ENCODE results near the gene PRAME.

DNA sequence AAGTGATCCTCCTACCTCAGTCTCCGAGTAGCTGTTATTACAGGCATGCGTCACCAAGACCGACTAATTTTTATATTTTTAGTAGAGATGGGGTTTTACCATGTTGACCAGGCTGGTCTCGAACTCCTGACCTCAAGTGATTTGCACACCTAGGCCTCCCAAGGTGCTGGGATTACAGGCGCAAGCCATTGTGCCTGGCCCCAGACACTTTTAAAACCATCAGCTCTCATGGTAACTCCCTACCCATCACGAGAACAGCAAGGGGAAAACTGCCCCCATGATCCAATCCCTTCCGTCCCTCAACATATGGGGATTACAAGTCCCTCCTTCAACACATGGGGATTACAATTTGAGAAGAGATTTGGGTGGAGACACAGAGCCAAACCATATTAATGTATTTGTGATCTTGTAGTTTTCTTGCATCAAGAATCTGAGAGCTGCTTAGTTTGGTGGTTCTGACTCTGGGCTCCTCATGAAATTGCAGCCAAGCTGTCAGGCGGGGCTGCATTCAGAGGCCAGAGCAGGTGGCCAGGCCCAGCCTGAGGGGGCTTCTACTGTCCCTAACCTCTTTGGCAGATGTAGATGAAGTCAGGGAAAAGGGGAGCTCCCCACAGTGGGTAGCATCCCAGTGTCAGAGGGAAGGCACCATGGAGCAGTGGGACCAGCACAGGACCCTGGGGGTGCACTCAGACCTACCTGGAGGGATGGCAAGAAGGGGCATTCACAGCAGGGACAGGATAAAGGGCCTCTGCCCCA lies 31.2 kb upstream of the PRAME start:
- TF ChIP-seq, protein P1, sequence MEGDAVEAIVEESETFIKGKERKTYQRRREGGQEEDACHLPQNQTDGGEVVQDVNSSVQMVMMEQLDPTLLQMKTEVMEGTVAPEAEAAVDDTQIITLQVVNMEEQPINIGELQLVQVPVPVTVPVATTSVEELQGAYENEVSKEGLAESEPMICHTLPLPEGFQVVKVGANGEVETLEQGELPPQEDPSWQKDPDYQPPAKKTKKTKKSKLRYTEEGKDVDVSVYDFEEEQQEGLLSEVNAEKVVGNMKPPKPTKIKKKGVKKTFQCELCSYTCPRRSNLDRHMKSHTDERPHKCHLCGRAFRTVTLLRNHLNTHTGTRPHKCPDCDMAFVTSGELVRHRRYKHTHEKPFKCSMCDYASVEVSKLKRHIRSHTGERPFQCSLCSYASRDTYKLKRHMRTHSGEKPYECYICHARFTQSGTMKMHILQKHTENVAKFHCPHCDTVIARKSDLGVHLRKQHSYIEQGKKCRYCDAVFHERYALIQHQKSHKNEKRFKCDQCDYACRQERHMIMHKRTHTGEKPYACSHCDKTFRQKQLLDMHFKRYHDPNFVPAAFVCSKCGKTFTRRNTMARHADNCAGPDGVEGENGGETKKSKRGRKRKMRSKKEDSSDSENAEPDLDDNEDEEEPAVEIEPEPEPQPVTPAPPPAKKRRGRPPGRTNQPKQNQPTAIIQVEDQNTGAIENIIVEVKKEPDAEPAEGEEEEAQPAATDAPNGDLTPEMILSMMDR (conservative IDR thresholded peaks at IDR 0.05; ENCODE audit: low read length) = no peak
- no peak for TF ChIP-seq EZH2phosphoT487 (IDR thresholded peaks at IDR 0.05; ENCODE audit: borderline replicate concordance)
